K562 (cell line): Measurements from ENCODE around the gene SIRPD. TPM values are rescaled to one million over a fixed set of nuclear protein-coding genes. Genes with fewer than 3 reads are reported as not detected.

Experiments
- ATAC-seq: fragments of 200-7000 bp; cut with Tn5 transposase; 3 replicates; pipeline ENCODE4 v1.9.1; 2020; ENCODE audit warnings: moderate library complexity
- BruUV-seq: library from RNA; stranded (reverse); fragments of 400-500 nt; replicated peaks from 2 replicates; lab custom pipeline; 2021; lab: Mats Ljungman, UMichigan
- CTCF ChIA-PET: fragments of 300-600 bp; formaldehyde crosslinking; extraction: SDS; loops from one replicate; lab custom pipeline; 2021; ENCODE audit warnings: low intra/inter-chr PET ratio; lab: Yijun Ruan, JAX
- POLR2A ChIA-PET: fragments of 300-600, 350-650 bp; sonication (Branson Sonifier 250); formaldehyde crosslinking; extraction: SDS; loops from one replicate; lab custom pipeline; 2021; ENCODE audit warnings: antibody characterized with exemption, inconsistent platforms; lab: Yijun Ruan, JAX
- DNase-seq, 4 experiments: peaks; one replicate each; pipeline versions ENCODE4 v3.0.0 to v3.0.0-alpha.2; 2011 to 2018; ENCODE audit warnings: low spot score in 3 of 4, mixed read lengths in 3 of 4; ENCODE audit errors: extremely low read depth in 1 of 4
- FAIRE-seq: peaks from 2 replicates; lab custom pipeline; 2011; peaks lifted over from hg19 to GRCh38; lab: Jason Lieb, UNC
- H2AFZ ChIP-seq: 2 replicates; pipeline ENCODE4 v1.6.0; 2011; ENCODE audit warnings: low read depth, low read length, control low read depth, inconsistent platforms
- H3K27ac ChIP-seq: fragments of 200-600 bp; 3 replicates; pipeline ENCODE4 v1.8.0; 2011; ENCODE audit warnings: low read depth, mild to moderate bottlenecking, control low read depth, inconsistent platforms, low read length, moderate library complexity, mixed read lengths; ENCODE audit errors: extremely low read depth
- H3K27me3 ChIP-seq, 2 experiments: fragments of 300-600 bp in 1 of 2; 2 replicates in 1 of 2; 3 replicates in 1 of 2; pipeline versions ENCODE4 v1.6.0 to v1.8.0; 2011; ENCODE audit warnings: inconsistent platforms in 2 of 2, low read length in 2 of 2, mild to moderate bottlenecking in 1 of 2, mixed read lengths in 1 of 2, moderate library complexity in 1 of 2; ENCODE audit not compliant: control insufficient read depth in 2 of 2, insufficient read depth in 2 of 2
- H3K36me3 ChIP-seq: fragments of 300-600 bp; 3 replicates; pipeline ENCODE4 v1.8.0; 2011; ENCODE audit warnings: mild to moderate bottlenecking, low read length, inconsistent platforms; ENCODE audit not compliant: control insufficient read depth, insufficient read depth
- H3K4me1 ChIP-seq, 2 experiments: fragments of 200-600 bp in 1 of 2; replicated peaks in 1 of 2; 2 replicates in 1 of 2; 3 replicates in 1 of 2; pipeline versions ENCODE4 v1.5.1 to v1.8.0; 2011; ENCODE audit warnings: inconsistent platforms in 2 of 2, low read length in 2 of 2, mild to moderate bottlenecking in 1 of 2, mixed read lengths in 1 of 2, moderate library complexity in 1 of 2; ENCODE audit not compliant: control insufficient read depth in 2 of 2, insufficient read depth in 2 of 2
- H3K4me2 ChIP-seq: 2 replicates; pipeline ENCODE4 v1.6.1; 2011; ENCODE audit warnings: low read length, control low read depth, inconsistent platforms, mixed read lengths; ENCODE audit not compliant: insufficient read depth
- H3K4me3 ChIP-seq: fragments of 200-600 bp; sonication (generic), shearing (Covaris generic); 2 replicates; pipeline ENCODE4 v1.5.1; 2016; ENCODE audit warnings: control low read depth, inconsistent platforms
- H3K79me2 ChIP-seq: fragments of 200-600 bp; 3 replicates; pipeline ENCODE4 v1.8.0; 2011; ENCODE audit warnings: low read length, inconsistent platforms; ENCODE audit not compliant: control insufficient read depth, insufficient read depth
- H3K9ac ChIP-seq, 2 experiments: 2 replicates each; pipeline versions ENCODE4 v1.6.0 to v1.6.1; 2011; ENCODE audit warnings: low read depth in 2 of 2, low read length in 2 of 2, control low read depth in 1 of 2, inconsistent platforms in 1 of 2, mild to moderate bottlenecking in 1 of 2, mixed read lengths in 1 of 2; ENCODE audit not compliant: insufficient read depth in 1 of 2
- H3K9me1 ChIP-seq: one replicate; pipeline ENCODE4 v1.6.0; 2011; ENCODE audit warnings: inconsistent platforms, mild to moderate bottlenecking, low read length, moderate library complexity; ENCODE audit not compliant: control insufficient read depth, insufficient read depth
- H3K9me3 ChIP-seq: replicated peaks from 2 replicates; pipeline ENCODE4 v1.5.1; 2011; ENCODE audit warnings: low read depth, low read length, inconsistent platforms; ENCODE audit not compliant: control insufficient read depth, insufficient read depth
- H4K20me1 ChIP-seq: replicated peaks from 2 replicates; pipeline ENCODE4 v1.6.1; 2011; ENCODE audit warnings: low read length, inconsistent platforms, mixed read lengths; ENCODE audit not compliant: control insufficient read depth, insufficient read depth
- MCM7 ChIP-seq, 2 experiments: fragments of 450-650 bp; IDR thresholded peaks; 2 replicates each; pipeline ENCODE4 v1.6.1; 2016 to 2018
- TOE1 ChIP-seq, 2 experiments: fragments of 450-650 bp in 1 of 2; sonication (generic) in 1 of 2; formaldehyde crosslinking in 1 of 2; IDR thresholded peaks; 2 replicates each; pipeline versions ENCODE4 v1.7.1 to v1.8.0; 2016 to 2022; ENCODE audit warnings: borderline replicate concordance in 2 of 2, mild to moderate bottlenecking in 2 of 2, antibody characterized with exemption in 1 of 2, inconsistent platforms in 1 of 2, low read depth in 1 of 2, missing genetic modification reagents in 1 of 2, moderate library complexity in 1 of 2
- ZNF609 ChIP-seq: sonication (generic); formaldehyde crosslinking; IDR thresholded peaks from 2 replicates; pipeline ENCODE4 v1.8.1; 2023; ENCODE audit warnings: missing genetic modification reagents, mild to moderate bottlenecking, borderline replicate concordance
- in situ Hi-C: fragments of 300-500 bp; cut with MboI; formaldehyde crosslinking; loops from 4 replicates; pipeline ENCODE4 v1.15.0; 2018; ENCODE audit warnings: inconsistent platforms, mixed read lengths
- intact Hi-C: fragments of 100-400 bp; cut with micrococcal nuclease; formaldehyde crosslinking; loops from 2 replicates; pipeline ENCODE4 v1.14.2; 2022
- polyA plus RNA-seq, 8 experiments: library from polyadenylated mRNA; depleted of rRNA in 4 of 8; stranded (reverse) in 5 of 8; unstranded in 3 of 8; fragments of >200 nt; fragmentation: Nextera tagmentation in 2 of 8; fragmentation: Illumina TruSeq in 1 of 8; extraction: Ambion mirVana in 2 of 8; extraction: Trizol in 1 of 8; gene quantifications; 2 replicates each; pipeline versions ENCODE4 v1.2.1 to v1.2.3, GENCODE V29; 2011 to 2014; ENCODE audit warnings: inconsistent platforms in 1 of 8, missing spikeins in 1 of 8
- total RNA-seq, 7 experiments: library from RNA; depleted of rRNA in 6 of 7; stranded (reverse); fragments of >200 nt in 6 of 7; fragmentation: Illumina TruSeq in 2 of 7; extraction: Trizol in 2 of 7; gene quantifications; 2 replicates each; pipeline versions ENCODE4 v1.2.1 to v1.2.3, GENCODE V29; 2011 to 2021; ENCODE audit warnings: low replicate concordance in 1 of 7

SIRPD gene
- total and polyA plus RNA-seq, 9 of the 15 experiments (the other 6 are each of a cell fraction or from before 2014, with no cell fraction given): not detected

GRCh38 chr20:1508574-1508973 lies 48.9 kb downstream of the SIRPD start:
- CTCF ChIA-PET: interaction anchor here (0.7 kb wide), 1 partner anchor 269 kb away, joined by 3 read pairs; no protein-coding TSS in a partner anchor
- in situ Hi-C loops: loop anchor here (25.0 kb wide), 1 partner anchor 254 kb away; no protein-coding TSS in a partner anchor
- POLR2A ChIA-PET: no interaction called here
- Histone ChIP-seq H3K79me2 (no peaks in the 10 kb centered on the region), H3K36me3 (no peaks in the 10 kb centered on the region), H4K20me1 (no peaks in the 10 kb centered on the region), H3K4me3 (no peak overlapping the region), H3K4me2 (no peak overlapping the region), H3K9ac (no peak overlapping the region), H3K4me1 (no peaks in the 10 kb centered on the region), H3K9me3 (no peaks in the 10 kb centered on the region), H3K9me1 (no peaks in the 10 kb centered on the region), H2AFZ (no peak overlapping the region), H3K27me3 (0 out of 5 replicates have a peak, but pooled peaks cover 0 to 6% of the 10 kb centered on the region in 2 experiments), H3K27ac (no peak overlapping the region)
- intact Hi-C loops: loop anchor here (10.0 kb wide), 1 partner anchor 194 kb away; no protein-coding TSS in a partner anchor
- no peak for TF ChIP-seq MCM7 (IDR thresholded peaks at IDR 0.05)
- no peak for TF ChIP-seq ZNF609 (CRISPR knock-in tag)
- no peak for TF ChIP-seq TOE1 (IDR thresholded peaks at IDR 0.05; ENCODE audit: borderline replicate concordance)
- TF ChIP-seq TOE1 (CRISPR knock-in tag; IDR thresholded peaks at IDR 0.05; ENCODE audit: borderline replicate concordance, low read depth): no peak
- no peak for ATAC-seq
- no peak for DNase-seq
- BruUV-seq: no TSS peak
- FAIRE-seq: no peak
